HepG2 (cell line): Measurements from ENCODE around the gene PCDHGA1. TPM values are rescaled to one million over a fixed set of nuclear protein-coding genes. Genes with fewer than 3 reads are reported as not detected.

Source experiments
- ATAC-seq: fragments of 200-7000 bp; cut with Tn5 transposase; 3 replicates; pipeline ENCODE4 v1.9.1; 2020; ENCODE audit warnings: mild to moderate bottlenecking, moderate library complexity
- BruUV-seq: library from RNA; stranded (reverse); fragments of 400-500 nt; replicated peaks from 2 replicates; lab custom pipeline; 2021; lab: Mats Ljungman, UMichigan
- CTCF ChIA-PET: fragments of 300-600 bp; formaldehyde crosslinking; extraction: SDS; loops from one replicate; lab custom pipeline; 2021; ENCODE audit warnings: low total read pairs, inconsistent platforms, low intra/inter-chr PET ratio; lab: Yijun Ruan, JAX
- POLR2A ChIA-PET: fragments of 350-600 bp; sonication (Branson Sonifier 250); formaldehyde crosslinking; loops from one replicate; lab custom pipeline; 2020; ENCODE audit warnings: antibody characterized with exemption, inconsistent platforms; lab: Yijun Ruan, JAX
- DNase-seq: peaks from one replicate; pipeline ENCODE4 v3.0.0-alpha.2; 2015; ENCODE audit warnings: low spot score
- FAIRE-seq: peaks from 3 replicates; lab custom pipeline; 2011; peaks lifted over from hg19 to GRCh38; lab: Jason Lieb, UNC
- H2AFZ ChIP-seq: one replicate; pipeline ENCODE4 v1.6.1; 2011; ENCODE audit warnings: low read length, inconsistent platforms
- H3K27ac ChIP-seq: fragments of 300-600 bp; 3 replicates; pipeline ENCODE4 v1.8.0; 2011; ENCODE audit warnings: mixed run types, mild to moderate bottlenecking, mixed read lengths, low read length, inconsistent platforms; ENCODE audit not compliant: insufficient read depth; ENCODE audit errors: extremely low read length
- H3K27me3 ChIP-seq, 2 experiments: fragments of 200-600 bp in 1 of 2; 2 replicates in 1 of 2; 3 replicates in 1 of 2; pipeline versions ENCODE4 v1.6.0 to v1.8.0; 2011; ENCODE audit warnings: low read length in 2 of 2, mild to moderate bottlenecking in 2 of 2, moderate library complexity in 2 of 2, inconsistent platforms in 1 of 2; ENCODE audit not compliant: insufficient read depth in 2 of 2, control insufficient read depth in 1 of 2
- H3K36me3 ChIP-seq, 2 experiments: fragments of 200-600 bp in 1 of 2; replicated peaks in 1 of 2; 2 replicates in 1 of 2; 3 replicates in 1 of 2; pipeline versions ENCODE4 v1.5.1 to v1.8.0; 2011; ENCODE audit warnings: low read length in 2 of 2, inconsistent platforms in 1 of 2; ENCODE audit not compliant: insufficient read depth in 2 of 2, control insufficient read depth in 1 of 2
- H3K4me1 ChIP-seq: 2 replicates; pipeline ENCODE4 v1.5.1; 2012; ENCODE audit warnings: low read length, inconsistent platforms; ENCODE audit not compliant: insufficient read depth
- H3K4me2 ChIP-seq: 2 replicates; pipeline ENCODE4 v1.6.0; 2011; ENCODE audit warnings: low read depth, low read length, inconsistent platforms
- H3K4me3 ChIP-seq, 3 experiments: fragments of 200-600 bp in 1 of 3; sonication (generic), shearing (Covaris generic) in 1 of 3; replicated peaks in 1 of 3; 2 replicates each; pipeline ENCODE4 v1.5.1; 2011 to 2016; ENCODE audit warnings: low read length in 3 of 3, inconsistent platforms in 2 of 3, low read depth in 2 of 3, mild to moderate bottlenecking in 2 of 3, control low read depth in 1 of 3, mixed read lengths in 1 of 3; ENCODE audit not compliant: insufficient read depth in 1 of 3
- H3K79me2 ChIP-seq: one replicate; pipeline ENCODE4 v1.6.1; 2011; ENCODE audit warnings: low read length, inconsistent platforms; ENCODE audit not compliant: insufficient read depth
- H3K9ac ChIP-seq: 2 replicates; pipeline ENCODE4 v1.6.0; 2011; ENCODE audit warnings: mild to moderate bottlenecking, low read depth, low read length, inconsistent platforms; ENCODE audit not compliant: insufficient read depth
- H3K9me3 ChIP-seq: 2 replicates; pipeline ENCODE4 v1.5.1; 2012; ENCODE audit warnings: mild to moderate bottlenecking, low read length
- H4K20me1 ChIP-seq: 2 replicates; pipeline ENCODE4 v1.6.0; 2011; ENCODE audit warnings: inconsistent platforms, mild to moderate bottlenecking, low read length, moderate library complexity; ENCODE audit not compliant: insufficient read depth
- ARID4A ChIP-seq: sonication (generic); formaldehyde crosslinking; IDR thresholded peaks from 2 replicates; pipeline ENCODE4 v1.5.0; 2020; ENCODE audit warnings: mild to moderate bottlenecking, missing genetic modification reagents, borderline replicate concordance
- ATF4 ChIP-seq, 2 experiments: fragments of 450-650 bp in 1 of 2; sonication (generic) in 1 of 2; formaldehyde crosslinking; IDR thresholded peaks; 2 replicates each; pipeline versions ENCODE4 v1.5.0 to v1.8.0; 2020 to 2022; ENCODE audit warnings: mild to moderate bottlenecking in 1 of 2, missing genetic modification reagents in 1 of 2
- CBX1 ChIP-seq: IDR thresholded peaks from one replicate; pipeline ENCODE4 v1.6.1; 2016; ENCODE audit warnings: antibody characterized with exemption, low read depth
- ETS1 ChIP-seq: sonication (generic); formaldehyde crosslinking; IDR thresholded peaks from 2 replicates; pipeline ENCODE4 v1.4.0; 2020; ENCODE audit warnings: missing genetic modification reagents
- RBAK ChIP-seq: sonication (generic); formaldehyde crosslinking; IDR thresholded peaks from 2 replicates; pipeline ENCODE4 v1.5.1; 2020; ENCODE audit warnings: mild to moderate bottlenecking, missing genetic modification reagents
- RBFOX2 ChIP-seq: fragments of 200-400 bp; formaldehyde crosslinking; IDR thresholded peaks from 2 replicates; pipeline ENCODE4 v1.6.1; 2017; ENCODE audit warnings: low read depth, mild to moderate bottlenecking, low read length
- ZNF513 ChIP-seq: sonication (generic); formaldehyde crosslinking; conservative IDR thresholded peaks from 2 replicates; pipeline ENCODE4 v1.5.0; 2020; ENCODE audit warnings: missing genetic modification reagents
- ZNF737 ChIP-seq: sonication (generic); formaldehyde crosslinking; IDR thresholded peaks from 2 replicates; pipeline ENCODE4 v1.5.0; 2020; ENCODE audit warnings: missing genetic modification reagents, mild to moderate bottlenecking, borderline replicate concordance
- whole genome bisulfite sequencing: methylation state at CpG from one replicate; pipeline ENCODE4 v1.1.6; 2017; ENCODE audit warnings: low lambda C conversion rate; 5-methylcytosine and 5-hydroxymethylcytosine counted together
- in situ Hi-C: cut with HindIII; loops from 2 replicates; pipeline ENCODE4 v1.10.0; 2017; ENCODE audit warnings: low pct_unique_long_range_greater_than_20kb; ENCODE audit not compliant: extremely low pct_ligation_motif_present
- intact Hi-C: fragments of 100-400 bp; cut with micrococcal nuclease; formaldehyde crosslinking; loops from one replicate; pipeline ENCODE4 v1.10.0; 2022; ENCODE audit not compliant: unreplicated experiment
- polyA plus RNA-seq, 8 experiments: library from polyadenylated mRNA; depleted of rRNA in 3 of 8; stranded (reverse) in 7 of 8; unstranded in 1 of 8; fragments of >200 nt; fragmentation: Illumina TruSeq in 4 of 8; extraction: Trizol in 4 of 8; gene quantifications; 2 replicates each; pipeline versions ENCODE4 v1.2.1 to v1.2.3, GENCODE V29; 2011 to 2016; ENCODE audit warnings: low read depth in 4 of 8, missing spikeins in 1 of 8, mixed read lengths in 1 of 8; ENCODE audit not compliant: insufficient read depth in 1 of 8
- total RNA-seq, 5 experiments: library from RNA; depleted of rRNA; stranded (reverse); fragments of >200 nt; fragmentation: Illumina TruSeq; extraction: Trizol; gene quantifications; 2 replicates each; pipeline ENCODE4 v1.2.3, GENCODE V29; 2016; ENCODE audit warnings: low read depth in 1 of 5

The PCDHGA1 gene
- total and polyA plus RNA-seq, 2 of the 13 experiments (the other 11 are each of a cell fraction or from before 2014, with no cell fraction given): 0.31 to 0.40 TPM

GRCh38 chr5:141477044-141477575 lies 146.8 kb downstream of the PCDHGA1 start:
- no peaks in the 10 kb centered on the region for H3K4me1 ChIP-seq
- no peaks in the 10 kb centered on the region for H3K36me3 ChIP-seq
- intact Hi-C loops: no loop called here
- TF ChIP-seq ZNF513 (CRISPR knock-in tag) (no peak), ATF4 (CRISPR knock-in tag; IDR thresholded peaks at IDR 0.05) (no peak), ZNF737 (CRISPR knock-in tag) (no peak), RBFOX2 (no peak), ETS1 (no peak), CBX1 (no peak), ARID4A (CRISPR knock-in tag) (no peak), RBAK (CRISPR knock-in tag) (no peak)
- no peaks in the 10 kb centered on the region for H3K79me2 ChIP-seq
- FAIRE-seq: no peak
- no peaks in the 10 kb centered on the region for H4K20me1 ChIP-seq
- CTCF ChIA-PET: no interaction called here
- no peak overlapping the region for H3K9ac ChIP-seq
- no peak overlapping the region for H3K27ac ChIP-seq
- ATAC-seq: no peak
- no peak overlapping the region for H3K4me3 ChIP-seq
- peaks cover 1 to 8% of the 10 kb centered on the region in 2 experiments; a peak in 1 of 5 replicates for H3K27me3 ChIP-seq
- POLR2A ChIA-PET: no interaction called here
- 56% methylated on average over 16 of the region's 24 CpGs for WGBS
- in situ Hi-C loops: no loop called here
- no peak overlapping the region for H3K4me2 ChIP-seq
- no TSS peak for BruUV-seq
- no peak for DNase-seq
- no peak overlapping the region for H2AFZ ChIP-seq
- no peaks in the 10 kb centered on the region for H3K9me3 ChIP-seq
